Limb (tissue), 2 donors: ENCODE measurements around the gene GLT8D1.
A peak's percentile ranks its signal among the peaks of the same experiment; 100 is the strongest.

Experiments used
- DNase-seq, 2 donors: peaks; one replicate each; pipeline ENCODE4 v3.0.0-alpha.2; 2016; ENCODE audit errors: extremely low spot score in 2 of 2

GLT8D1 gene

GRCh38 chr3:52712291-52713212 is 7.0 kb upstream of the GLT8D1 start:
- DNase-seq, result no peak

GRCh38 chr3:52710512-52710911 is 4.9 kb upstream of the GLT8D1 start:
- no peak for DNase-seq

- no peak for DNase-seq
Observed at GRCh38 chr3:52707585-52707984, 2.0 kb upstream of the GLT8D1 start.

GRCh38 chr3:52705438-52705687 is 228 bp downstream of the GLT8D1 start:
- DNase-seq, result no peak

- DNase-seq, result no peak
Observed at GRCh38 chr3:52704611-52705437, 767 bp downstream of the GLT8D1 start.

- DNase-seq, result no peak
Observed at GRCh38 chr3:52703341-52703740, 2.2 kb downstream of the GLT8D1 start.

GRCh38 chr3:52697632-52697965 is 8.0 kb downstream of the GLT8D1 start:
- no peak for DNase-seq

- no peak for DNase-seq
Observed at GRCh38 chr3:52696830-52697631, 8.6 kb downstream of the GLT8D1 start.

GRCh38 chr3:52695798-52696671 is 9.6 kb downstream of the GLT8D1 start:
- no peak for DNase-seq

GRCh38 chr3:52694528-52695189 is 10.9 kb downstream of the GLT8D1 start:
- no peak for DNase-seq

- no peak for DNase-seq
Observed at GRCh38 chr3:52693071-52693470, 12.5 kb downstream of the GLT8D1 start.

GRCh38 chr3:52690560-52690959 is 15.0 kb downstream of the GLT8D1 start:
- DNase-seq, result no peak

- DNase-seq, result no peak
Observed at GRCh38 chr3:52689151-52689550, 16.4 kb downstream of the GLT8D1 start.

- DNase-seq, result no peak
Observed at GRCh38 chr3:52688266-52688665, 17.3 kb downstream of the GLT8D1 start.

- peak; percentile 94 to 95 for DNase-seq
Observed at GRCh38 chr3:52685709-52686691, 19.6 kb downstream of the GLT8D1 start, which contains the start of the genes GNL3 and PBRM1. GNL3 (plus strand) TSS chr3:52686032; CDS start chr3:52686093, 61 bp downstream. PBRM1 (minus strand) TSS chr3:52685913.

GRCh38 chr3:52685285-52685708 is 20.3 kb downstream of the GLT8D1 start:
- peak in 1 of 2 donors; percentile 55 for DNase-seq

- no peak for DNase-seq
Observed at GRCh38 chr3:52684184-52684583, 21.4 kb downstream of the GLT8D1 start.

- DNase-seq, result no peak
Observed at GRCh38 chr3:52683611-52684010, 22.0 kb downstream of the GLT8D1 start.

- DNase-seq, result no peak
Observed at GRCh38 chr3:52682016-52682415, 23.6 kb downstream of the GLT8D1 start.
